Uterus (tissue), 4 donors: ENCODE measurements around the gene TAF8. TPM values are rescaled to one million over a fixed set of nuclear protein-coding genes. Genes with fewer than 3 reads are reported as not detected.

Experiments
- DNase-seq, 2 donors: peaks; one replicate each; pipeline ENCODE4 v3.0.0-alpha.2; 2019 to 2020
- H3K27ac ChIP-seq, 2 donors: fragments of 200-600 bp; sonication (generic); 1 replicate in 1 of 2; 2 replicates in 1 of 2; pipeline ENCODE4 v1.5.1; 2016 to 2018
- H3K27me3 ChIP-seq, 2 donors: fragments of 200-600 bp; sonication (generic); one replicate each; pipeline ENCODE4 v1.5.1; 2018 to 2019; ENCODE audit warnings: control low read depth in 1 of 2
- H3K36me3 ChIP-seq, 2 donors: fragments of 200-600 bp; sonication (generic); one replicate each; pipeline ENCODE4 v1.5.1; 2019; ENCODE audit warnings: control low read depth in 1 of 2
- H3K4me1 ChIP-seq, 2 donors: fragments of 200-600 bp; sonication (generic); one replicate each; pipeline ENCODE4 v1.5.1; 2018 to 2019; ENCODE audit warnings: control low read depth in 1 of 2
- H3K4me3 ChIP-seq, 2 donors: fragments of 200-600 bp; sonication (generic); 1 replicate in 1 of 2; 2 replicates in 1 of 2; pipeline ENCODE4 v1.5.1; 2018 to 2019; ENCODE audit warnings: mild to moderate bottlenecking in 1 of 2
- H3K9me3 ChIP-seq, 2 donors: fragments of 200-600 bp; sonication (generic); one replicate each; pipeline ENCODE4 v1.5.1; 2019; ENCODE audit warnings: control low read depth in 1 of 2
- POLR2A ChIP-seq, 2 donors: fragments of 450-650 bp; IDR thresholded peaks; one replicate each; pipeline ENCODE4 v1.6.1; 2016; ENCODE audit warnings: antibody characterized with exemption in 2 of 2, mild to moderate bottlenecking in 1 of 2, moderate library complexity in 1 of 2
- intact Hi-C: fragments of 100-400 bp; cut with DNase I; formaldehyde crosslinking; loops from one replicate; pipeline ENCODE4 v1.15.1; 2023; ENCODE audit warnings: low total_unique reads
- total RNA-seq, 4 donors: library from RNA; depleted of rRNA in 3 of 4; stranded (reverse); fragments of >200 nt in 3 of 4; gene quantifications; one replicate each; pipeline versions ENCODE4 v1.1.0 to v1.2.4, GENCODE V29; 2014 to 2023
- TF ChIP-seq, protein P1 (sequence below), 4 experiments: fragments of 200-600 bp in 2 of 4; fragments of 450-650 bp in 2 of 4; sonication (generic) in 2 of 4; IDR thresholded peaks; one replicate each; pipeline ENCODE4 v1.5.1; 2016 to 2019; ENCODE audit warnings: antibody characterized with exemption in 4 of 4, mild to moderate bottlenecking in 2 of 4, moderate library complexity in 1 of 4
- donor health status: DM: yes; HTN: yes; CAD: no.

Gene TAF8
- total RNA-seq, 4 donors from 2014 or later, result 16.0 to 45.6 (median 37.5) TPM

DNA sequence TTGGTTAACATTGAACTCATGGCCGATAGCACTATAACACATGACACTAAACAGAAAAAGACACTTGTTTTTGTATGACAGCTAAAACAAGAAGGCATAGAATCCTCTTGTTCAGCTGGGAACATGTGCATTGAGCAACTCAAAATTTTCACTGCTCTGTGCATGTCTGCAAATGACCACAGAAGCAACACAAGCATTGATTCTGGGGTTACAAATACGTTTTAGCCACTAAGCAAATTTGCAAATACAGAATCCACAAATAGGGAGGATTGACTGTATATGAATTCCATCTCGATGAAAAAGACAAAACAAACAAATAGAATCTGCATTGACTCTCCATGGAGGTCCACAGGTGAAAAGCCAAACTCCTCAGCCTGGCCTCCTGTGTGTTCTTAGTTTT, 60.4 kb downstream of the TAF8 start:
- no peaks in the 10 kb centered on the region for H3K27me3 ChIP-seq
- no peak for DNase-seq
- H3K4me3 ChIP-seq, result no peak overlapping the region
- no peak for TF ChIP-seq POLR2A (IDR thresholded peaks at IDR 0.05)
- TF ChIP-seq, protein P1, sequence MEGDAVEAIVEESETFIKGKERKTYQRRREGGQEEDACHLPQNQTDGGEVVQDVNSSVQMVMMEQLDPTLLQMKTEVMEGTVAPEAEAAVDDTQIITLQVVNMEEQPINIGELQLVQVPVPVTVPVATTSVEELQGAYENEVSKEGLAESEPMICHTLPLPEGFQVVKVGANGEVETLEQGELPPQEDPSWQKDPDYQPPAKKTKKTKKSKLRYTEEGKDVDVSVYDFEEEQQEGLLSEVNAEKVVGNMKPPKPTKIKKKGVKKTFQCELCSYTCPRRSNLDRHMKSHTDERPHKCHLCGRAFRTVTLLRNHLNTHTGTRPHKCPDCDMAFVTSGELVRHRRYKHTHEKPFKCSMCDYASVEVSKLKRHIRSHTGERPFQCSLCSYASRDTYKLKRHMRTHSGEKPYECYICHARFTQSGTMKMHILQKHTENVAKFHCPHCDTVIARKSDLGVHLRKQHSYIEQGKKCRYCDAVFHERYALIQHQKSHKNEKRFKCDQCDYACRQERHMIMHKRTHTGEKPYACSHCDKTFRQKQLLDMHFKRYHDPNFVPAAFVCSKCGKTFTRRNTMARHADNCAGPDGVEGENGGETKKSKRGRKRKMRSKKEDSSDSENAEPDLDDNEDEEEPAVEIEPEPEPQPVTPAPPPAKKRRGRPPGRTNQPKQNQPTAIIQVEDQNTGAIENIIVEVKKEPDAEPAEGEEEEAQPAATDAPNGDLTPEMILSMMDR (IDR thresholded peaks at IDR 0.05), result no peak
- no peaks in the 10 kb centered on the region for H3K4me1 ChIP-seq
- no peaks in the 10 kb centered on the region for H3K9me3 ChIP-seq
- intact Hi-C loops, result no loop called here
- no peak overlapping the region for H3K27ac ChIP-seq
- no peaks in the 10 kb centered on the region for H3K36me3 ChIP-seq

DNA sequence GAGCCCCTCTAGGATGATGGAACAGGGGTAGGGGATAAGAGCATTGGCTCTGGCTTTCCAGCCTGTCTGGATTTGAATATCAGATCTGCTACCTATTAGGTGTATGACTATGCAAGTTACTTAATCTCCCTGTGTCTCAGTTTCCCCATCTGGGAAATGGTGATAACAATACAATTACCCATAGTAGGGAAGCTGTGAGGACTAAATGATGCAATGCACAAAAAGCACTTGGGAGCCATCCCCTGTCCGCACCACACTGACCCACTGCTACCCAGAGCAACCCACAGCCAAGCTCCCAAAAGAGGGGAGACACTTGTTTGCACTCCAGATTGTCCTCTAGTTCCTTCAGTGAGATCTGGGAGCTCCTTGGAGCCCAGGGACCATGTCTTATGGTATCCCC, 62.0 kb downstream of the TAF8 start:
- no peak for DNase-seq
- no peak overlapping the region for H3K4me3 ChIP-seq
- H3K4me1 ChIP-seq, result no peaks in the 10 kb centered on the region
- no peak for TF ChIP-seq POLR2A (IDR thresholded peaks at IDR 0.05)
- TF ChIP-seq, protein P1 (IDR thresholded peaks at IDR 0.05), result no peak
- no peak overlapping the region for H3K27ac ChIP-seq
- no peaks in the 10 kb centered on the region for H3K27me3 ChIP-seq
- H3K36me3 ChIP-seq, result no peaks in the 10 kb centered on the region
- H3K9me3 ChIP-seq, result no peaks in the 10 kb centered on the region
- intact Hi-C loops, result no loop called here

DNA sequence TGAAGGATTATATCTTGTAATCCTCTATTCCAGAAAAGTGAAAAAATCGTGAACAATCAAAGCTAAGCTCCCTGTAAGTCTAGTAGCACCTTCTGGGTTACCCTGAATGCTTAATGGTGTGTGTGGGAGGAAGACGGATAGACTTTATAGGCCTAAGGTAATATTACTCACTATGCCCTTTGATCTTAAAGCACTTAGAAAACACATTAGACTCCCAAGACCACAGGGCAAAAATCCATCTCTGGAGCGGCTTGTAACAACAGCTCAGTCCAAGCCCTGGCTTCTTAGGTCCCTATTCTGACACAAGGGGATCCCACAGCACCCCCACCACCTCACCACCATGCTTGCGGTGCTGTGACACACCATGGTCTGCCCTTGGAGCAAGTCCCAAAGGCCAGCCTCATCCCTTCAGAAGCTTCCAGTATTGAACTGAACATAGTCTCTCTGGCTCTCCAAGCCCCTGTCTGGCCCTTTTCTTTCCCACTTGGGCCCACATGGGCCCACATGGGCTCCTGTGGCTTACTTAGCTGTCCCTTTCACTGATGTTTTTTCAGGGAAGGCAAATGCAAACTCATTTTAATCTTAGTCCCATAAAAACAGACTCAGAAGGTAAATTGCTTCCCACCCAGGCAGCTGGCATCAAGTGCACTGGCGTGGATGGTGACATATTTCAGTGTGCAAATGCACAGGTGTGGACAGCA, 63.8 kb downstream of the TAF8 start:
- Histone ChIP-seq H3K27me3 (no peaks in the 10 kb centered on the region), H3K27ac (no peak overlapping the region), H3K36me3 (no peaks in the 10 kb centered on the region), H3K4me1 (no peaks in the 10 kb centered on the region), H3K9me3 (no peaks in the 10 kb centered on the region), H3K4me3 (no peak overlapping the region)
- TF ChIP-seq, protein P1 (IDR thresholded peaks at IDR 0.05), result no peak
- no peak for TF ChIP-seq POLR2A (IDR thresholded peaks at IDR 0.05)
- intact Hi-C loops, result no loop called here
- no peak for DNase-seq

DNA sequence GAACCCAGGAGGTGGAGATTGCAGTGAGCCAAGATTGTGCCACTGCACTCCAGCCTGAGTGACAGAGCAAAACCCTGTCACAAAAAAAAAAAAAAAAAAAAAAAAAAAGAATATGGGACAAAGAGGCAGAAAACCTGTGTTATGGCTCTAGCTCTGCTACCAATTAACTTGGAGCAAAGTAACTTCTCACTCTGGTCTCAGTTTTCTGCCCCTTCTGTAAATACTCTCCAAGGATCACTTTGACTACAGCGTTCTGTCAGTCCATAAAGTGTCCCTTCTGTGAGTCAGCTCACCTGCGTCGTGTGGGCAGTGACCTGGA, 67.5 kb downstream of the TAF8 start:
- Histone ChIP-seq H3K4me3 (no peak overlapping the region), H3K27ac (no peak overlapping the region), H3K27me3 (no peaks in the 10 kb centered on the region), H3K9me3 (no peaks in the 10 kb centered on the region), H3K4me1 (no peaks in the 10 kb centered on the region), H3K36me3 (no peaks in the 10 kb centered on the region)
- DNase-seq, result no peak
- TF ChIP-seq, protein P1 (IDR thresholded peaks at IDR 0.05), result no peak
- no peak for TF ChIP-seq POLR2A (IDR thresholded peaks at IDR 0.05)
- intact Hi-C loops, result no loop called here

DNA sequence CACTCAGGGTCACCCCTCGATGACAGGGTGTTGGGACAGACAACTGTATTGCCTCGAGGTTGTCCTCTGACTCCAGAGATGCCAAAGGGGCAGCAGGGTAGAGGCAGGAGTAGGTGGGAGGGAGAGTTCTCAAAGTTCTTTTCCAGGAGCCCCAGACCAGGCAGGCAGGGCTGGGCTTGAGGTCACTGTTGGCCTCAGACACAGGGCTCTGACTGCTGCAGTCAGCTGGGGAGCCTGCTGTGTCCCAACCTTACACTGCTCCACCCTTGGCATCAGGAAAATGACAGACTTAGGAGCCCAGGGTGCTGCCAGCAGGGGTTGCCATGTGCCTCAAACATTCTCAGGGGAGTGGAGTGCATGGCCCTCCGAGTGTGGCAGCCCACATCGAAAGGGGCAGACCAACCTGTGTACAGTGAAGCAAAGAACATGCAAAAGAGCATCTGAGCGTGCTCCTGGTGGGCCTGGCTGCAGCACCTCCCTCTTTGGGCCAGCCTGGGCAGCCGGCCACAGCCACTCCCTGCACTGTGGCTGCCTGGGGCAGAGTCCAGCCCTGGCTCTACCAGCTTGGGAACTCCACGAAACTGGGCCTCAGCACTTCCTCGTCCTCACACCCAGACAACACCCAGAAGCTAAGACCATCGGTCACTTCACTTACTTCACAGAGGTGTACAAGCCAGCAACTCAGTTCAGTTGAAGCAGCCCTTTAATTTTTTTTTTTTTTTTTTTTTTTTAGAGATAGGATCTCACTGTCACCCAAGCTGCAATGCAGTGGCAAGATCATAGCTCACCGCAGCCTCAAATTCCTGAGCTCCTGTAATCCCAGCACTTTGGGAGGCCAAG, 68.1 kb downstream of the TAF8 start:
- TF ChIP-seq, protein P1 (IDR thresholded peaks at IDR 0.05), result no peak
- no peak for TF ChIP-seq POLR2A (IDR thresholded peaks at IDR 0.05)
- no peaks in the 10 kb centered on the region for H3K27me3 ChIP-seq
- no peaks in the 10 kb centered on the region for H3K36me3 ChIP-seq
- no peak for DNase-seq
- intact Hi-C loops, result no loop called here
- no peaks in the 10 kb centered on the region for H3K9me3 ChIP-seq
- no peak overlapping the region for H3K4me3 ChIP-seq
- no peaks in the 10 kb centered on the region for H3K4me1 ChIP-seq
- no peak overlapping the region for H3K27ac ChIP-seq
